DMS 273 treated with DMSO at 0.1 percent for 48 hours (cell line): ENCODE measurements around the gene C16orf74.

Experiments used
- DNase-seq: peaks from one replicate; lab custom pipeline; 2025; lab: John Stamatoyannopoulos, UW

The C16orf74 gene

GRCh38 chr16:85695196-85696128, 55.4 kb downstream of the C16orf74 start:
- no peak for DNase-seq

- no peak for DNase-seq
Observed at GRCh38 chr16:85690469-85691064, 60.3 kb downstream of the C16orf74 start.

DNA sequence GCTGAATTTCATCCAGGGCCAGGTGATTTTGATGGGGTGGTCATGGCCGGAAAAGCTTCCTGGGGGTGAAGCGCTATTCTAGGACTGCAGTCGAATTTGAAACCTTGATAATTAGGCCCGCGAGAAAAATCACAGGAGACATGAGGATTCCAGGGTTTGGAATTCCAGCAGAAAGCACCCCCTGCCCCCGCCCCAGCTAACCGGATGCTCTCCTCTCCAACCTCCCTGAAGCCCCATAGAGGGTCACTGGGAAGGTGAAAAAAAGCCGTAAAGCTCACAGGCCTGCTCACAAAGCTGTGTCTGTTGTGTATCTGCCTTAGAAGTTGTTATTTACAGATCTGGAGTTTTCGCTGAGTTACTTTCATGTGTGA, 61.0 kb downstream of the C16orf74 start:
- no peak for DNase-seq

DNA sequence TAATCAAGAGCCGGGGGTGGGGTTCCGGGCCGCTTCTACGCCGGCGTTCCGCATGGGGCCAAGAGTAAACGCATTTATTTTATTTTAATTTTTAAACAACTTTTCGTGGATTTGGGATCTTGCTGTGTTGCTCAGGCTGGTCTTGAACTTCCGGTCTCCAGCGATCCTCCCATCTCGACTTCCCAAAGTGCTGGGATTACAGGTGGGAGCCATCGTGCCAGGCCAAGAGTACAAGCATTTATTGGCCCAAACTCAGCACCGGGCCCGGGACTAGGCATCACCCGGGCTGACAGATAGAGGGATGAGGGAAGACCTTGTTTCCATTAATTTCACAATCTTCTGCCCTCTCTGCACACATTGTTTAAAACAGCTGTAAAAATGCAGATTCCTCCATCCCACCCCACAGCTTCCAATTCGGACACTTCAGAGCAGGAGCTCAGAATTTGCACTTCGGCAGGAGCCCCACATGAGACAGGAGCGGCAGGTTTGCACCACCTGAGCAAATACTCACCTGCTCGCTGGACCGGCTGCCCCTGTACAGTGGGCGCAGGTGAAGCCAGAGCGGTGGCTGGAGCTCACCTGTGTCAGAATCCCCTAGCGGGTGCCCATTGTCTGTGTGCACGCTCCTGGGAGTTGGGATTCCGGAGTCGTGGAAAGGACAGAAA, 61.5 kb downstream of the C16orf74 start:
- no peak for DNase-seq

GRCh38 chr16:85688586-85689284, 62.2 kb downstream of the C16orf74 start, which contains the start of gene GINS2:
GINS2 (minus strand) TSS chr16:85688954; CDS start chr16:85688898, 56 bp downstream.
- peak; percentile 73 for DNase-seq

- no peak for DNase-seq
Observed at GRCh38 chr16:85687651-85688471, 63.0 kb downstream of the C16orf74 start.

GRCh38 chr16:85686912-85687591, 63.8 kb downstream of the C16orf74 start:
- DNase-seq: no peak

GRCh38 chr16:85685251-85685650, 65.6 kb downstream of the C16orf74 start:
- no peak for DNase-seq

DNA sequence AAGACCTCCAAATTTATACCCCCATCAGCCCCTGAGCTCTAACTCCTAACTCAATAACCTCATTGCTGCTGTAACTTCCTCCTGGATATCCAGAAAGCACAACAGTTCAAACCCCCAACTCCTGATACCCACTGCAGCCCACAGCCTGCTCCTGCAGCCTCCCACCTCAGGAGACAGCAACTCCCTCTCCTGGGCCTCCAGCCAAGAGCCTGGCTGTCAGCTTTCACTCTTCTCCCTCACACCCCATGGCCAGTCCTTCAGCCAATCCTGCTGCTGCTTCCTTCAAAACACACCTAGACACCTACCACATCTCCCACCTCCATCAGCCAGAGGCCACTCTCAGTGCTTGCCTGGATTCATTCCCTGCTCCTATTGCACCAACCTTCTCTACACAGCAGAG, 67.5 kb downstream of the C16orf74 start:
- DNase-seq: no peak

DNA sequence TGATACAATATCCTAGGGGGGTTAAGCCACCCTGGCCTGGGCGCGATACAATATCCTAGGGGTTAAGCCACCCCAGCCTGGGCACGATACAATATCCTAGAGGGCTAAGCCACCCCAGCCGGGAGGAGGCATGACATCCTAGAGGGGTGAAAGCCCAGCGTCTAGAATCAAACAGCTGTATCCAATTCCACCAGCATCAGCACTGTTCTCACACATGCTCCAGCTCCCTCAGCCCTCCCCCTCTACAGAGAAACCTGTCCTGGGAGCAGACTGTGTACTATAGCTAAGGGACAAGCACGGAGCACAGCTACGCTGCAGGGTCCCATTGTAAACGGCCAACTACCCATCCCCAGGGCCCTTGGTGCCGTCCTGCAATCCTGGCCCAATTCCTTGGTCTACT, 68.4 kb downstream of the C16orf74 start:
- DNase-seq: no peak

DNA sequence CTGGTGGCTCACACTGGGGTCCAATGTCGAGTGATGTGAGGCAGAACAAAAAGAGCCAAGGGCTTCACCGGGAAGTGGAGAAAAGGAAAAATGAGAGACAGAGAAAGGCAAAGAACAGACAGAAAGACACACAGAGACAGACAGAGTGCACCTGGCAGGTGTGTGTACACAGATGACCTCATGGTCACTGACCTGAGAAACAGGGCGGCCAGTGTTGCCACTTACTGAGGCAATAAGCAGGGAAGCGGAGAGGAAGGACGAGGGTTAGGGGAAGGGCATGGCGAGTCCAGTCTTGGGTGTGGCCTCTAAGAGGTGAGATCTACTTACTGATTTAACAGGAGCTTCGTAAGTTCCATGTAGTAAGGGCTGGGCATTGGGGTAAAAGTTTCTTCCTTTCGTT, 69.6 kb downstream of the C16orf74 start:
- no peak for DNase-seq

DNA sequence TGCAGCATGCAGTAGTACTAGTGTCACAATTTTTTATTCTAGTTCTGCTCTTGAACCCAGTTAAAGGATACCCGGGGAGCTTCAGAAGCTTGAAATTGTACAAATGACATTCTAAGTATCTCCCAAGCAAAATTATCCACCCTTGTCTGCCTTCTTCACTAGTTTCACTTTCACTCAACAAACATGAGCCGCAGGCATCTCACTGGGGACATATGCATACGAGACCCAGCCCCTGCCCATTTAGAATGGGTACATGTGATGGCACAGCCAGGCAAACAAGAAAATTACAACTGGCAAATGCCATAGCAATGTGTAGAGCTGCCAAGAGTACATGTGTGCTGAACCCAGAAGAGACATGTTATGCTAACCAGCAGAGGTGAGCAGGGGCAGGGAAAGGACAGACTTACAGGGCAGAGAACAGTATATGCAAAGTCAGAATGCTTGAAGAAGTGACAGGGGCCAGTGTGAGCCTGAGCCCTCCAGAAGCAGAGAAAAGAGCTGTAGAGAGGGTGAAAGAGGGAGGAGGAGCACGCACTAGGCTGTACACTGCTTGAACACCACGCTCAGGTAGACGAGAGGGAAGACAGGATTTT, 70.4 kb downstream of the C16orf74 start:
- no peak for DNase-seq

- DNase-seq: no peak
Observed at GRCh38 chr16:85679870-85680269, 71.0 kb downstream of the C16orf74 start.

DNA sequence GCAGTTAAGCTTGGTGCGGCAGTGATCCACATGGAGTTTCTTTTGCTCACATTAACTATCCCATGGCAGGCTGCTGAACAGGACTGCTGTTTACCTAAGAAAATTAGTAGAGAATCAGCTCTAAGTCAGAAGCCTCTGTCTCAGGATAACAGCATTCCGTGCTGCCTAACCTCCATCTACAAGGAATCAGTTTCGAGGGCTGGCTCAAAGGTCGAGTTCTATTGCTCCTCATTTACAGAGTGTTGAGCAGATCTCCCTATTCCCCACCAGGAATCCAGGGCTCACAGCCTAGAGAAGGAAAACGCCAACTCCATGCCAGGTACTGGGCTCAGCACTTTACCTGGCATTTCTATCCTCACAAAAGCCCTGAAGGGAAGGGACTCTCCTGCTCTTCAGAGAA, 72.1 kb downstream of the C16orf74 start:
- no peak for DNase-seq

DNA sequence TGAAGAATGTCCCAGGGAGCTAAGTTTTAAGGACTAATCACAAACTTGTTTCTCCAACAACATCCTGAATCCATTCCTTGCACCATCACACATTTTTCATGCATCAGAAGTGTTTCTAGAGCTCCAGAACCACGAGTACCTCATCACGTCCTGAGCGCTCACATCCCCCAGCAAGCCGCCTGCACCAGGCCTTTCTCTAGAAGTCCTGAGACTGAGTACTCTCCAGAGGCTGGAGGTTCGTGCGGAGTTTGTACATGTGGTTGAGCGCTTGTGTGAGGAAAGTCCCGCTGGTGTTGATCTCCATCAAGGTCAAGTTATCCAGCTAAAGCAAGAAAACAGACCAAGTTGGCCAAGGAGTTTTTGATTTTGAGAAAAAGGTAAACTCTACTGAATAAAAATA, 72.9 kb downstream of the C16orf74 start:
- no peak for DNase-seq

DNA sequence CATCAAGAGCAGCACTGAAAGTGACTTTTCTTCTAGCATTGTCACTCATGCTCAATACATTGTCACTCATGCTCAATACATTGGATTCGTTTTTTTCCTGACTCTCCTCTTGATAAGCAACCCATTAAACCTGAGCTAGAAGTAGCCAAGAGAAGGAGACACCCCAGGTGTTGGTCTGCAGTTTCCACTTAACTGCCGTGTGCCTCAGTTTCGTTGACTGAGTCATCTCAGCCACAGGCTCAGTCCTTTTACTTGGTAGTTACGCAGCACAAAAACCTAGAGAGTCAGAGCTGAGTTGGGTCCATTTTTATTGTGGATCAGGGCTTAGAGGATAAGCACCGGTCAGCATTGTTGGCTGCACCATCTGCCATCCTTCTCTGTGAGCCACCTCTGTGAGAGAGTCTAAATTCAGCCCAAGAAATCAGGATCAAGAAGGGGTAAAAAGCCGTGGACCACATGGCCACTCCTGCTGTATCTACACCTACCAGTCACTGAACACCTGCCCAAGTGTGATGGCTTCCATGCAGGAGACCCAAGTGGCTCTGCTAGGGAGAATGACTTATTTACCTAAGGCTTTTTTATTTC, 73.4 kb downstream of the C16orf74 start:
- no peak for DNase-seq

GRCh38 chr16:85676466-85676865, 74.4 kb downstream of the C16orf74 start:
- DNase-seq: no peak

- no peak for DNase-seq
Observed at GRCh38 chr16:85675251-85675874, 75.5 kb downstream of the C16orf74 start.

- DNase-seq: no peak
Observed at GRCh38 chr16:85674828-85675227, 76.1 kb downstream of the C16orf74 start.

DNA sequence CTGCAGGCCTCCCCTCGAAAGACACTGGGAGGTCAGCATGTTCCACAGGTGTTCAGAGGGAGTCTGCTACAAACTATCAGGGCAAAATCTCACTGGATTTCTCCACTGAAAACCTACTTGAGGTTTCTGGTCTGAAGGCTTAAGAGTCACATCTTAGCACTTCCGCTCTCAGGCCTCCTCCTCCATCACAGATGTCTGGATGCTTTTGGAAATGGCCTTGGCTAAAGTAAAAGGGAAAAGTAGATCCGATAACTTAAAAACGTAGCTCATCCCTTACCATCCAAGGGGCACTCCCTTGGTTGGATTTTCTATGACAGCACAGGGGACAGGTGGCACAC, 76.5 kb downstream of the C16orf74 start:
- no peak for DNase-seq
